H1 (cell line): Measurements from ENCODE around the gene CACNA2D3. TPM values are rescaled to one million over a fixed set of nuclear protein-coding genes. Genes with fewer than 3 reads are reported as not detected.

ENCODE experiments used
- CBX5 ChIP-seq: fragments of 300-800, 300-1000 bp; sonication (generic); IDR thresholded peaks from 2 replicates; pipeline ENCODE4 v1.7.1; 2016; ENCODE audit warnings: antibody characterized with exemption, low read length, low read depth
- CTBP2 ChIP-seq: IDR thresholded peaks from 2 replicates; pipeline ENCODE4 v1.7.0; 2011; ENCODE audit warnings: borderline replicate concordance, mild to moderate bottlenecking, moderate library complexity, mixed read lengths, low read length; ENCODE audit not compliant: insufficient read depth, insufficient read length
- E2F6 ChIP-seq: IDR thresholded peaks from 2 replicates; pipeline ENCODE4 v1.6.1; 2012; ENCODE audit warnings: inconsistent platforms
- EGR1 ChIP-seq: IDR thresholded peaks from 2 replicates; pipeline ENCODE4 v1.6.1; 2011; ENCODE audit warnings: low read depth, low read length, borderline replicate concordance
- EP300 ChIP-seq, 2 experiments: IDR thresholded peaks; 1 replicate in 1 of 2; 2 replicates in 1 of 2; pipeline ENCODE4 v1.6.1; 2011 to 2012; ENCODE audit warnings: low read depth in 2 of 2, low read length in 2 of 2, mild to moderate bottlenecking in 2 of 2, borderline replicate concordance in 1 of 2, inconsistent platforms in 1 of 2, moderate library complexity in 1 of 2
- FOSL1 ChIP-seq: IDR thresholded peaks from 2 replicates; pipeline ENCODE4 v1.6.1; 2011; ENCODE audit warnings: mild to moderate bottlenecking, low read depth, low read length, moderate library complexity; ENCODE audit not compliant: insufficient read depth
- HDAC6 ChIP-seq: IDR thresholded peaks from one replicate; pipeline ENCODE4 v1.7.1; 2012; ENCODE audit warnings: low read depth, mild to moderate bottlenecking, inconsistent platforms, low read length, moderate library complexity
- KDM4A ChIP-seq: IDR thresholded peaks from one replicate; pipeline ENCODE4 v1.7.1; 2012; ENCODE audit warnings: low read depth, mild to moderate bottlenecking, moderate library complexity, low read length, inconsistent platforms; ENCODE audit not compliant: severe bottlenecking
- MAX ChIP-seq: IDR thresholded peaks from 2 replicates; pipeline ENCODE4 v1.6.1; 2012; ENCODE audit warnings: inconsistent platforms
- PHF8 ChIP-seq: fragments of 200-600 bp; sonication (generic); conservative IDR thresholded peaks from 2 replicates; pipeline ENCODE4 v1.7.1; 2012; ENCODE audit warnings: low read depth, mild to moderate bottlenecking, inconsistent platforms, low read length, moderate library complexity
- POLR2A ChIP-seq, 2 experiments: IDR thresholded peaks; 1 replicate in 1 of 2; 2 replicates in 1 of 2; pipeline ENCODE4 v1.6.1; 2011; ENCODE audit warnings: low read depth in 2 of 2, low read length in 2 of 2, mild to moderate bottlenecking in 2 of 2; ENCODE audit errors: control extremely low read depth in 1 of 2
- POU5F1 ChIP-seq: IDR thresholded peaks from 2 replicates; pipeline ENCODE4 v1.6.1; 2011; ENCODE audit warnings: low read depth, mild to moderate bottlenecking, low read length, moderate library complexity
- RFX5 ChIP-seq: IDR thresholded peaks from 2 replicates; pipeline ENCODE4 v1.6.1; 2011; ENCODE audit warnings: low read depth, low read length, improper control_type of control experiment, borderline replicate concordance
- SRF ChIP-seq: IDR thresholded peaks from 2 replicates; pipeline ENCODE4 v1.6.1; 2011; ENCODE audit warnings: mild to moderate bottlenecking, low read depth, low read length, moderate library complexity
- USF2 ChIP-seq: IDR thresholded peaks from 2 replicates; pipeline ENCODE4 v1.6.1; 2011; ENCODE audit warnings: low read length, improper control_type of control experiment
- ZNF274 ChIP-seq: IDR thresholded peaks from 2 replicates; pipeline ENCODE4 v1.7.0; 2012; ENCODE audit warnings: low read length, borderline replicate concordance; ENCODE audit errors: extremely low read depth
- polyA plus RNA-seq, 7 experiments: library from polyadenylated mRNA; depleted of rRNA in 3 of 7; stranded (reverse) in 5 of 7; unstranded in 2 of 7; fragments of >200 nt in 5 of 7; fragments of 200-250 nt in 2 of 7; gene quantifications; 1 replicate in 5 of 7; 2 replicates in 1 of 7; 4 replicates in 1 of 7; pipeline versions ENCODE4 v1.2.1 to v1.2.3, GENCODE V29; 2011 to 2013; ENCODE audit warnings: missing spikeins in 2 of 7, mixed read lengths in 2 of 7
- total RNA-seq: library from RNA; stranded (reverse); fragmentation: NEBNext Ultra II Directional; extraction: Animal tissue kit (Norgen Biotek cat#: 25700); gene quantifications from 2 replicates; pipeline ENCODE4 v1.2.1, GENCODE V29; 2021

CACNA2D3 gene
- total and polyA plus RNA-seq, 2 of the 8 experiments (the other 6 are each of a cell fraction or from before 2014, with no cell fraction given) = 1.5 to 1.8 TPM

GRCh38 chr3:54121414-54122323 lies 683 bp upstream of the CACNA2D3 start (continued):
- TF ChIP-seq E2F6 (peak; percentile 58), ZNF274 (no peak), CBX5 (no peak), POLR2A (IDR thresholded peaks at IDR 0.05; ENCODE audit: control extremely low read depth in 1 of 2, low read depth in 2 of 2, low read length in 2 of 2) (no peak), EGR1 (peak; percentile 33; the same call in 1 of the 2 replicates), SRF (no peak), FOSL1 (no peak), USF2 (no peak), PHF8 (0 out of 2 replicates have a peak, but pooled peaks have one; percentile 25), HDAC6 (no peak), KDM4A (peak; percentile 80), MAX (peak; percentile 75), EP300 (IDR thresholded peaks at IDR 0.05; ENCODE audit: borderline replicate concordance in 1 of 2, low read depth in 2 of 2, low read length in 2 of 2) (no peak), POU5F1 (no peak), RFX5 (no peak), CTBP2 (peak; percentile 8)
